Liver (tissue), 3 donors: ENCODE results near the gene NCMAP.

Source experiments
- EGR1 ChIP-seq, 2 donors: IDR thresholded peaks; 2 replicates each; pipeline ENCODE4 v1.6.1; 2016 to 2018; ENCODE audit warnings: antibody characterized with exemption in 2 of 2, low read depth in 2 of 2
- FOXA1 ChIP-seq: IDR thresholded peaks from 2 replicates; pipeline ENCODE4 v1.6.1; 2016; ENCODE audit warnings: antibody characterized with exemption
- HNF4A ChIP-seq, 2 donors: conservative IDR thresholded peaks; 2 replicates each; pipeline ENCODE4 v1.6.1; 2016; ENCODE audit warnings: antibody characterized with exemption in 2 of 2, mild to moderate bottlenecking in 2 of 2
- NR2F2 ChIP-seq: IDR thresholded peaks from 2 replicates; pipeline ENCODE4 v1.6.1; 2016; ENCODE audit warnings: antibody characterized with exemption
- RAD21 ChIP-seq, 2 donors: IDR thresholded peaks; 2 replicates each; pipeline ENCODE4 v1.6.1; 2016; ENCODE audit warnings: antibody characterized with exemption in 2 of 2, mild to moderate bottlenecking in 2 of 2
- SP1 ChIP-seq: IDR thresholded peaks from 2 replicates; pipeline ENCODE4 v1.6.1; 2018; ENCODE audit warnings: antibody characterized with exemption, mild to moderate bottlenecking
- TAF1 ChIP-seq: conservative IDR thresholded peaks from 2 replicates; pipeline ENCODE4 v1.6.1; 2016; ENCODE audit warnings: antibody characterized with exemption, mild to moderate bottlenecking
- YY1 ChIP-seq: IDR thresholded peaks from 2 replicates; pipeline ENCODE4 v1.6.1; 2016; ENCODE audit warnings: antibody characterized with exemption, mild to moderate bottlenecking
- TF ChIP-seq, protein P1 (sequence below): fragments of 150-350 bp; IDR thresholded peaks from 2 replicates; pipeline ENCODE4 v1.5.1; 2017; ENCODE audit warnings: improper control_type of control experiment, low read depth, low read length; ENCODE audit not compliant: missing input control
- TF ChIP-seq, protein P2 (sequence below): IDR thresholded peaks from 2 replicates; pipeline ENCODE4 v1.6.1; 2016; ENCODE audit warnings: antibody characterized with exemption
- TF ChIP-seq, protein P3 (sequence below): IDR thresholded peaks from 2 replicates; pipeline ENCODE4 v1.6.1; 2016; ENCODE audit warnings: antibody characterized with exemption
- donor health status: healthy.
- donor health status: healthy.

DNA sequence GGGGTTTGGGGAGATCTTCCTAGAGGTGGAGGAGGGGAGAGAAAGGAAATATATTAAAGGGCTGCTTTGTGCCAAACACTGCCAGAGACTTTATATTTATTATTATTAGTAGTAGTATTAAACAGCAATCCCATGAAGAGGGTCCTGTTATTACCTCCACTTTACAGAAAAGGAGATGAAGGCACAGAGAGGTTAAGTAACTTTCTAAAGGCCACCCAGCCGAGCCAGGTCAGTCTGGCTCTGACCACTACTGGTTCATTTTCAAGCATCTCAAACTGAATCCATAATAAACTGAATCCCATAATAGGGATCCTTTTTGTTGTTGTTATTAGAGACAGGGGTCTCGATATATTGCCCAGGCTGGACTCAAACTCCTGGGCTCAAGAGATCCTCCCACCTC is 12.6 kb downstream of the NCMAP start:
- TF ChIP-seq YY1 (no peak), RAD21 (IDR thresholded peaks at IDR 0.05) (no peak), EGR1 (IDR thresholded peaks at IDR 0.05; ENCODE audit: low read depth in 2 of 2) (no peak), NR2F2 (no peak), HNF4A (conservative IDR thresholded peaks at IDR 0.05) (no peak), FOXA1 (no peak), SP1 (no peak), TAF1 (no peak)
- TF ChIP-seq, protein P1, sequence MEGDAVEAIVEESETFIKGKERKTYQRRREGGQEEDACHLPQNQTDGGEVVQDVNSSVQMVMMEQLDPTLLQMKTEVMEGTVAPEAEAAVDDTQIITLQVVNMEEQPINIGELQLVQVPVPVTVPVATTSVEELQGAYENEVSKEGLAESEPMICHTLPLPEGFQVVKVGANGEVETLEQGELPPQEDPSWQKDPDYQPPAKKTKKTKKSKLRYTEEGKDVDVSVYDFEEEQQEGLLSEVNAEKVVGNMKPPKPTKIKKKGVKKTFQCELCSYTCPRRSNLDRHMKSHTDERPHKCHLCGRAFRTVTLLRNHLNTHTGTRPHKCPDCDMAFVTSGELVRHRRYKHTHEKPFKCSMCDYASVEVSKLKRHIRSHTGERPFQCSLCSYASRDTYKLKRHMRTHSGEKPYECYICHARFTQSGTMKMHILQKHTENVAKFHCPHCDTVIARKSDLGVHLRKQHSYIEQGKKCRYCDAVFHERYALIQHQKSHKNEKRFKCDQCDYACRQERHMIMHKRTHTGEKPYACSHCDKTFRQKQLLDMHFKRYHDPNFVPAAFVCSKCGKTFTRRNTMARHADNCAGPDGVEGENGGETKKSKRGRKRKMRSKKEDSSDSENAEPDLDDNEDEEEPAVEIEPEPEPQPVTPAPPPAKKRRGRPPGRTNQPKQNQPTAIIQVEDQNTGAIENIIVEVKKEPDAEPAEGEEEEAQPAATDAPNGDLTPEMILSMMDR = no peak
- TF ChIP-seq, protein P2, sequence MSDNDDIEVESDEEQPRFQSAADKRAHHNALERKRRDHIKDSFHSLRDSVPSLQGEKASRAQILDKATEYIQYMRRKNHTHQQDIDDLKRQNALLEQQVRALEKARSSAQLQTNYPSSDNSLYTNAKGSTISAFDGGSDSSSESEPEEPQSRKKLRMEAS = no peak
- TF ChIP-seq, protein P3, sequence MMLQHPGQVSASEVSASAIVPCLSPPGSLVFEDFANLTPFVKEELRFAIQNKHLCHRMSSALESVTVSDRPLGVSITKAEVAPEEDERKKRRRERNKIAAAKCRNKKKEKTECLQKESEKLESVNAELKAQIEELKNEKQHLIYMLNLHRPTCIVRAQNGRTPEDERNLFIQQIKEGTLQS = no peak
